K562 (cell line): ENCODE data around the gene DDAH2. TPM values are rescaled to one million over a fixed set of nuclear protein-coding genes. Genes with fewer than 3 reads are reported as not detected.

Experiments used
- ATF7 ChIP-seq: fragments of 450-650 bp; IDR thresholded peaks from 2 replicates; pipeline ENCODE4 v1.7.1; 2014; ENCODE audit warnings: mild to moderate bottlenecking, moderate library complexity
- CBX8 ChIP-seq: fragments of 200-600 bp; sonication (generic); IDR thresholded peaks from 2 replicates; pipeline ENCODE4 v1.6.1; 2012; ENCODE audit warnings: borderline replicate concordance, mixed run types, low read depth, mild to moderate bottlenecking, moderate library complexity, mixed read lengths, low read length, control low read depth, inconsistent platforms; ENCODE audit not compliant: poor library complexity, severe bottlenecking; ENCODE audit errors: extremely low read depth
- CUX1 ChIP-seq: fragments of 200-800 bp; sonication (Bioruptor generic); IDR thresholded peaks from 2 replicates; pipeline ENCODE4 v1.6.1; 2016; ENCODE audit warnings: missing genetic modification characterization, missing compliant biosample characterization
- CXXC5 ChIP-seq: fragments of 250-450 bp; sonication (Bioruptor Pico); IDR thresholded peaks from 2 replicates; pipeline ENCODE4 v1.8.0; 2022; ENCODE audit warnings: inconsistent platforms, mild to moderate bottlenecking, moderate library complexity
- EWSR1 ChIP-seq: fragments of 450-650 bp; IDR thresholded peaks from 2 replicates; pipeline ENCODE4 v1.6.1; 2018; ENCODE audit warnings: borderline replicate concordance, mild to moderate bottlenecking, low read depth, moderate library complexity; ENCODE audit not compliant: partially characterized antibody
- FOXK2 ChIP-seq, 2 experiments: fragments of 450-650 bp; IDR thresholded peaks in 1 of 2; conservative IDR thresholded peaks in 1 of 2; 2 replicates each; pipeline ENCODE4 v1.6.1; 2016; ENCODE audit warnings: low read depth in 2 of 2, mild to moderate bottlenecking in 1 of 2
- KDM4B ChIP-seq, 2 experiments: fragments of 450-650 bp in 1 of 2; sonication (generic) in 1 of 2; IDR thresholded peaks; 2 replicates each; pipeline ENCODE4 v1.6.1; 2016 to 2017; ENCODE audit warnings: borderline replicate concordance in 2 of 2, antibody characterized with exemption in 1 of 2, low read depth in 1 of 2, mild to moderate bottlenecking in 1 of 2
- KDM5B ChIP-seq: fragments of 200-600 bp; sonication (generic); IDR thresholded peaks from 2 replicates; pipeline ENCODE4 v1.6.1; 2012; ENCODE audit warnings: low read depth, mild to moderate bottlenecking, moderate library complexity, low read length, control low read depth, inconsistent platforms; ENCODE audit not compliant: insufficient replicate concordance
- MYNN ChIP-seq, 2 experiments: sonication (generic); formaldehyde crosslinking in 1 of 2; IDR thresholded peaks; 2 replicates each; pipeline versions ENCODE4 v1.5.0 to v1.6.1; 2016 to 2020; ENCODE audit warnings: antibody characterized with exemption in 1 of 2, missing genetic modification reagents in 1 of 2
- NFXL1 ChIP-seq: fragments of 450-650 bp; formaldehyde crosslinking; IDR thresholded peaks from 2 replicates; pipeline ENCODE4 v1.4.0; 2021; ENCODE audit warnings: mild to moderate bottlenecking
- PHF20 ChIP-seq: fragments of 450-650 bp; IDR thresholded peaks from 2 replicates; pipeline ENCODE4 v1.6.1; 2018; ENCODE audit not compliant: partially characterized antibody
- RAD51 ChIP-seq: fragments of 450-650 bp; IDR thresholded peaks from 2 replicates; pipeline ENCODE4 v1.7.1; 2016; ENCODE audit warnings: low read depth, mild to moderate bottlenecking, borderline replicate concordance
- RBM34 ChIP-seq: fragments of 200-400 bp; formaldehyde crosslinking; IDR thresholded peaks from 2 replicates; pipeline ENCODE4 v1.6.1; 2018; ENCODE audit warnings: low read length, borderline replicate concordance; ENCODE audit not compliant: insufficient read depth
- SMC3 ChIP-seq: conservative IDR thresholded peaks from 2 replicates; pipeline ENCODE4 v1.6.1; 2011; ENCODE audit warnings: low read depth, low read length, improper control_type of control experiment; ENCODE audit not compliant: insufficient read depth
- XRCC4 ChIP-seq: IDR thresholded peaks from one replicate; pipeline ENCODE4 v1.6.1; 2011; ENCODE audit not compliant: insufficient read depth, insufficient read length; ENCODE audit errors: extremely low read depth
- YBX1 ChIP-seq: fragments of 450-650 bp; IDR thresholded peaks from 2 replicates; pipeline ENCODE4 v1.7.1; 2016; ENCODE audit warnings: mild to moderate bottlenecking
- ZNF347 ChIP-seq: fragments of 450-650 bp; formaldehyde crosslinking; IDR thresholded peaks from 2 replicates; pipeline ENCODE4 v1.4.0; 2020; ENCODE audit warnings: low read depth, mild to moderate bottlenecking, moderate library complexity
- ZNF384 ChIP-seq: IDR thresholded peaks from 2 replicates; pipeline ENCODE4 v1.6.1; 2012; ENCODE audit warnings: low read depth, low read length, improper control_type of control experiment
- ZNF445 ChIP-seq: fragments of 250-450 bp; sonication (Bioruptor Pico); IDR thresholded peaks from 2 replicates; pipeline ENCODE4 v1.4.0; 2020; ENCODE audit warnings: low read depth, mild to moderate bottlenecking, moderate library complexity
- polyA plus RNA-seq, 8 experiments: library from polyadenylated mRNA; depleted of rRNA in 4 of 8; stranded (reverse) in 5 of 8; unstranded in 3 of 8; fragments of >200 nt; fragmentation: Nextera tagmentation in 2 of 8; fragmentation: Illumina TruSeq in 1 of 8; extraction: Ambion mirVana in 2 of 8; extraction: Trizol in 1 of 8; gene quantifications; 2 replicates each; pipeline versions ENCODE4 v1.2.1 to v1.2.3, GENCODE V29; 2011 to 2014; ENCODE audit warnings: inconsistent platforms in 1 of 8, missing spikeins in 1 of 8
- total RNA-seq, 7 experiments: library from RNA; depleted of rRNA in 6 of 7; stranded (reverse); fragments of >200 nt in 6 of 7; fragmentation: Illumina TruSeq in 2 of 7; extraction: Trizol in 2 of 7; gene quantifications; 2 replicates each; pipeline versions ENCODE4 v1.2.1 to v1.2.3, GENCODE V29; 2011 to 2021; ENCODE audit warnings: low replicate concordance in 1 of 7
- TF ChIP-seq, protein P1 (sequence below): fragments of 450-650 bp; formaldehyde crosslinking; IDR thresholded peaks from 2 replicates; pipeline ENCODE4 v1.4.0; 2020; ENCODE audit warnings: mild to moderate bottlenecking, moderate library complexity

Gene DDAH2
- total and polyA plus RNA-seq, 9 of the 15 experiments (the other 6 are each of a cell fraction or from before 2014, with no cell fraction given) = 1.8 to 45.4 (median 21.4) TPM

GRCh38 chr6:31725502-31726350 lies 3.4 kb downstream of the DDAH2 start (continued):
- TF ChIP-seq KDM4B (IDR thresholded peaks at IDR 0.05; ENCODE audit: borderline replicate concordance in 2 of 2, low read depth in 1 of 2) (no peak), ZNF347 (CRISPR knock-in tag) (no peak; the same call in 1 of the 2 replicates), CBX8 (no peak), CXXC5 (peak; percentile 77), KDM5B (peak; percentile 50), RBM34 (no peak), FOXK2 (conservative IDR thresholded peaks at IDR 0.05 in 1 of 2, IDR thresholded peaks at IDR 0.05 in 1 of 2; ENCODE audit: low read depth in 2 of 2) (peak; percentile 21 to 55; a peak in 3 of 4 replicates), ZNF445 (CRISPR knock-in tag) (0 out of 2 replicates have a peak, but pooled peaks have one; percentile 40), RAD51 (peak; percentile 22; the same call in 1 of the 2 replicates), PHF20 (no peak), NFXL1 (CRISPR knock-in tag) (no peak), EWSR1 (no peak), ZNF384 (no peak), XRCC4 (no peak), CUX1 (CRISPR knock-in tag) (no peak), SMC3 (no peak), YBX1 (no peak), MYNN (IDR thresholded peaks at IDR 0.05) (peak; percentile 83), MYNN (CRISPR knock-in tag; IDR thresholded peaks at IDR 0.05) (no peak), ATF7 (peak; percentile 52; the same call in 1 of the 2 replicates)
- TF ChIP-seq, protein P1, sequence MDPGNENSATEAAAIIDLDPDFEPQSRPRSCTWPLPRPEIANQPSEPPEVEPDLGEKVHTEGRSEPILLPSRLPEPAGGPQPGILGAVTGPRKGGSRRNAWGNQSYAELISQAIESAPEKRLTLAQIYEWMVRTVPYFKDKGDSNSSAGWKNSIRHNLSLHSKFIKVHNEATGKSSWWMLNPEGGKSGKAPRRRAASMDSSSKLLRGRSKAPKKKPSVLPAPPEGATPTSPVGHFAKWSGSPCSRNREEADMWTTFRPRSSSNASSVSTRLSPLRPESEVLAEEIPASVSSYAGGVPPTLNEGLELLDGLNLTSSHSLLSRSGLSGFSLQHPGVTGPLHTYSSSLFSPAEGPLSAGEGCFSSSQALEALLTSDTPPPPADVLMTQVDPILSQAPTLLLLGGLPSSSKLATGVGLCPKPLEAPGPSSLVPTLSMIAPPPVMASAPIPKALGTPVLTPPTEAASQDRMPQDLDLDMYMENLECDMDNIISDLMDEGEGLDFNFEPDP (CRISPR knock-in tag) = no peak
